Measurements from ENCODE around the gene SLC26A11.

DNA sequence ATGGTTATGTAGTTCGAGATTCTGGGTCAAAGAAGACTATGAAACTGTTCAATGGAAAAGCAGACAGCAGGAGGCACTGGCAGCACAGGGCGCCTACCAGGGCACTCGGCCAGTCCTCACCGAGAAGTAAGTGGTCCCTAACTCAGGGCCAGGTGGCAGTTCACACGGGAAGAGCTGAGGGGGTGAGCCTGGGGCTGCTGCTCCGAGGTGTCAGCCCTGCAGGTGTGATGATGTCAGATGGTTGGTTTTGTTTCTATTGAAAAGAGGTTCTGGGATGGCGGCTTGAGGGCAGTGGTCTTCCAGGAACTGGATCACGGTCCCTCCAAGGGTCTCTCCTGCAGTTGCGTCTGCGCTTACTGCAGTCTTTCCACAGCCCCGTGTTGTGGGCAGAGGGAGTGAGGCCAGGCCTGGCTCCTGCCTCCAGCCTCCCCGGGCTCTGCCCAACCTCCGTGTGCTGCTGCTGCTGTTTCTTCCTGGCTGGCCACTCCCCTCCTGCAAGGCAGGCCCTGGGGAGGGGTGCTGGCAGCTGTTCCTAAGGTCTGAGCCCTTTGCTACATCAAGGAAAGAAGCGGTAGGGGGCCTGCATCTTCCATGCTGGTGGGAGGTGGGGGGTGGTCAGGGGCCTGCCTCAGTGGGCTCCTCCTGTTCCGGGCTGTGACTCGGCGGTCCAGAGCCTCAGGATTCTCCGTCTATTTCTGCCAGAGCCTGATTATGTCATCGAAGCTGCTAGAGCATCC, 63.1 kb downstream of the SLC26A11 start:
- TF ChIP-seq EZH2 (IDR thresholded peaks at IDR 0.05): no peak
- TF ChIP-seq EZH2phosphoT487 (IDR thresholded peaks at IDR 0.05): no peak
- no peak for TF ChIP-seq CTCF (IDR thresholded peaks at IDR 0.05)
